Measurements from ENCODE around the gene UQCRHL. TPM values are rescaled to one million over a fixed set of nuclear protein-coding genes. Genes with fewer than 3 reads are reported as not detected.

Gene UQCRHL
- total RNA-seq, 1 donor from 2014 or later, result 4.9 TPM

GRCh38 chr1:15803380-15803779 lies 4.1 kb downstream of the UQCRHL start:
- DNase-seq (ENCODE audit: low spot score), result no peak
- intact Hi-C loops (cut with DNase I), result no loop called here

- DNase-seq (ENCODE audit: low spot score), result no peak
- intact Hi-C loops (cut with DNase I), result no loop called here
Measured at GRCh38 chr1:15802234-15802965, 5.0 kb downstream of the UQCRHL start.

GRCh38 chr1:15799928-15800835 lies 7.3 kb downstream of the UQCRHL start:
- intact Hi-C loops (cut with DNase I), result loop anchor here (5.0 kb wide), 1 partner anchor 252 kb away; no protein-coding TSS in a partner anchor
- no peak for DNase-seq (ENCODE audit: low spot score)

- intact Hi-C loops (cut with DNase I), result loop anchor here (5.0 kb wide), 1 partner anchor 253 kb away; no protein-coding TSS in a partner anchor
- no peak for DNase-seq (ENCODE audit: low spot score)
Measured at GRCh38 chr1:15799004-15799867, 8.2 kb downstream of the UQCRHL start.

- intact Hi-C loops (cut with DNase I), result loop anchor here (5.0 kb wide), 1 partner anchor 254 kb away; no protein-coding TSS in a partner anchor
- DNase-seq (ENCODE audit: low spot score), result no peak
Measured at GRCh38 chr1:15797614-15798390, 9.6 kb downstream of the UQCRHL start.

- DNase-seq (ENCODE audit: low spot score), result no peak
- intact Hi-C loops (cut with DNase I), result loop anchor here (5.0 kb wide), 1 partner anchor 256 kb away; no protein-coding TSS in a partner anchor
Measured at GRCh38 chr1:15796086-15796462, 11.4 kb downstream of the UQCRHL start.

- intact Hi-C loops (cut with DNase I), result no loop called here
- no peak for DNase-seq (ENCODE audit: low spot score)
Measured at GRCh38 chr1:15788624-15789301, 18.7 kb downstream of the UQCRHL start.

GRCh38 chr1:15786581-15786980 lies 20.9 kb downstream of the UQCRHL start:
- intact Hi-C loops (cut with DNase I), result no loop called here
- no peak for DNase-seq (ENCODE audit: low spot score)

- intact Hi-C loops (cut with DNase I), result no loop called here
- no peak for DNase-seq (ENCODE audit: low spot score)
Measured at GRCh38 chr1:15785683-15786082, 21.8 kb downstream of the UQCRHL start.

GRCh38 chr1:15777909-15778707 lies 29.3 kb downstream of the UQCRHL start:
- no peak for DNase-seq (ENCODE audit: low spot score)
- intact Hi-C loops (cut with DNase I), result no loop called here

GRCh38 chr1:15775706-15776105 lies 31.7 kb downstream of the UQCRHL start:
- DNase-seq (ENCODE audit: low spot score), result no peak
- intact Hi-C loops (cut with DNase I), result no loop called here

- DNase-seq (ENCODE audit: low spot score), result no peak
- intact Hi-C loops (cut with DNase I), result no loop called here
Measured at GRCh38 chr1:15771836-15772515, 35.5 kb downstream of the UQCRHL start.

- no peak for DNase-seq (ENCODE audit: low spot score)
- intact Hi-C loops (cut with DNase I), result no loop called here
Measured at GRCh38 chr1:15770313-15770962, 37.0 kb downstream of the UQCRHL start.

- DNase-seq (ENCODE audit: low spot score), result no peak
- intact Hi-C loops (cut with DNase I), result no loop called here
Measured at GRCh38 chr1:15768388-15768787, 39.1 kb downstream of the UQCRHL start.

- no peak for DNase-seq (ENCODE audit: low spot score)
- intact Hi-C loops (cut with DNase I), result no loop called here
Measured at GRCh38 chr1:15767941-15768340, 39.5 kb downstream of the UQCRHL start.

- DNase-seq (ENCODE audit: low spot score), result no peak
- intact Hi-C loops (cut with DNase I), result no loop called here
Measured at GRCh38 chr1:15765495-15766194, 41.8 kb downstream of the UQCRHL start.
